ENCODE measurements around the gene TRIM46.
"Not testable (repeated sequence)": the region's sequence is repeated elsewhere in the genome, so short reads cannot be mapped to it uniquely, and the experiment has no call there.

TRIM46 gene

GRCh38 chr1:155219592-155220031, 46.0 kb downstream of the TRIM46 start:
- no peak overlapping the region for H3K4me3 ChIP-seq (ENCODE audit: severe bottlenecking)
- H3K4me1 ChIP-seq (ENCODE audit: insufficient read depth, poor library complexity, severe bottlenecking): peaks cover 5% of the 10 kb centered on the region
- H3K36me3 ChIP-seq (ENCODE audit: low read depth): no peaks in the 10 kb centered on the region
- DNase-seq (ENCODE audit: low spot score) (no peak), ATAC-seq (ENCODE audit: low read depth) (no peak)
- H3K27me3 ChIP-seq (ENCODE audit: insufficient read depth, poor library complexity, severe bottlenecking): no peaks in the 10 kb centered on the region
- no peaks in the 10 kb centered on the region for H3K9me3 ChIP-seq (ENCODE audit: severe bottlenecking)
- TF ChIP-seq CTCF (IDR thresholded peaks at IDR 0.05; ENCODE audit: poor library complexity, severe bottlenecking): no peak
- no peak overlapping the region for H3K27ac ChIP-seq (ENCODE audit: poor library complexity, severe bottlenecking)

GRCh38 chr1:155220211-155220965, 46.7 kb downstream of the TRIM46 start:
- Histone ChIP-seq H3K4me1 (ENCODE audit: insufficient read depth, poor library complexity, severe bottlenecking) (peaks cover 13% of the 10 kb centered on the region), H3K27ac (ENCODE audit: poor library complexity, severe bottlenecking) (peak overlapping the region; percentile 32)
- not testable (repeated sequence) for H3K36me3 ChIP-seq (ENCODE audit: low read depth); H3K4me3 ChIP-seq (ENCODE audit: severe bottlenecking); H3K9me3 ChIP-seq (ENCODE audit: severe bottlenecking); DNase-seq (ENCODE audit: low spot score); H3K27me3 ChIP-seq (ENCODE audit: insufficient read depth, poor library complexity, severe bottlenecking)
- ATAC-seq (ENCODE audit: low read depth): peak; percentile 10; the same call in 1 of the 3 replicates

GRCh38 chr1:155223047-155223446, 49.4 kb downstream of the TRIM46 start:
- H3K27ac ChIP-seq (ENCODE audit: poor library complexity, severe bottlenecking): no peak overlapping the region
- H3K36me3 ChIP-seq (ENCODE audit: low read depth): no peaks in the 10 kb centered on the region; the same call in 1 of the 2 replicates
- H3K4me1 ChIP-seq (ENCODE audit: insufficient read depth, poor library complexity, severe bottlenecking): peaks cover 18% of the 10 kb centered on the region

GRCh38 chr1:155225404-155225759, 51.7 kb downstream of the TRIM46 start:
- not testable (repeated sequence) for H3K4me3 ChIP-seq (ENCODE audit: severe bottlenecking); ATAC-seq (ENCODE audit: low read depth); H3K36me3 ChIP-seq (ENCODE audit: low read depth); DNase-seq (ENCODE audit: low spot score); H3K27me3 ChIP-seq (ENCODE audit: insufficient read depth, poor library complexity, severe bottlenecking); H3K9me3 ChIP-seq (ENCODE audit: severe bottlenecking)
- H3K4me1 ChIP-seq (ENCODE audit: insufficient read depth, poor library complexity, severe bottlenecking): peaks cover 19% of the 10 kb centered on the region
- peak overlapping the region; percentile 73 for H3K27ac ChIP-seq (ENCODE audit: poor library complexity, severe bottlenecking)

More at GRCh38 chr1:155223047-155223446, 49.4 kb downstream of the TRIM46 start:
- ATAC-seq (ENCODE audit: low read depth) (no peak), DNase-seq (ENCODE audit: low spot score) (no peak)
- H3K27me3 ChIP-seq (ENCODE audit: insufficient read depth, poor library complexity, severe bottlenecking): no peaks in the 10 kb centered on the region
- no peak overlapping the region for H3K4me3 ChIP-seq (ENCODE audit: severe bottlenecking)
- H3K9me3 ChIP-seq (ENCODE audit: severe bottlenecking): no peaks in the 10 kb centered on the region
- no peak for TF ChIP-seq CTCF (IDR thresholded peaks at IDR 0.05; ENCODE audit: poor library complexity, severe bottlenecking)

- no peak for DNase-seq (ENCODE audit: low spot score)
- peak; percentile 76 for TF ChIP-seq CTCF (IDR thresholded peaks at IDR 0.05; ENCODE audit: poor library complexity, severe bottlenecking)
- no peaks in the 10 kb centered on the region; the same call in 1 of the 2 replicates for H3K36me3 ChIP-seq (ENCODE audit: low read depth)
- H3K4me3 ChIP-seq (ENCODE audit: severe bottlenecking): peak overlapping the region; percentile 45
- H3K4me1 ChIP-seq (ENCODE audit: insufficient read depth, poor library complexity, severe bottlenecking): peaks cover 19% of the 10 kb centered on the region
- no peaks in the 10 kb centered on the region for H3K9me3 ChIP-seq (ENCODE audit: severe bottlenecking)
- no peaks in the 10 kb centered on the region for H3K27me3 ChIP-seq (ENCODE audit: insufficient read depth, poor library complexity, severe bottlenecking)
- H3K27ac ChIP-seq (ENCODE audit: poor library complexity, severe bottlenecking): peak overlapping the region; percentile 73
- ATAC-seq (ENCODE audit: low read depth): peak; percentile 29
Observed at GRCh38 chr1:155226188-155226909, 52.7 kb downstream of the TRIM46 start.
